ENCODE results near the gene IP6K1.

IP6K1 gene

DNA sequence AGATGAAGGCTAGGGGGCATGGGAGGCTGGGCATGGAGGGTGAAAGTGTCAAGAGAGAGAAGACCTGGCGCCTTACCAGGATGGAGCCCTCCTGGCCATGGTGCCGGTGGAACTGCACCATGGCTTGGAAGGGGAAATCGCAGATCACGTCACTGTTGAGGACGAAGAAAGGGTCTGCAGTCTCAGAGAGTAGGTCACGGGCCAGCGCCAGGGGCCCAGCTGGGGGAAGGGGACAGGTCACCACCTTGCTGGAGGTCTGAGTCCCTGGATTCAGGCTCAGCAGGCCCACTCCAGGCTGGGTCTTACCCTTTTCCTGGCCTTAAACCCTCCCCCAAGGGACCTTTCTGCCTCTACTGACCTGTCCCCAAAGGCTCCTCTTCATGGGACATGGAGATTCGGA is 63.4 kb downstream of the IP6K1 start:
- DNase-seq, result no peak

DNA sequence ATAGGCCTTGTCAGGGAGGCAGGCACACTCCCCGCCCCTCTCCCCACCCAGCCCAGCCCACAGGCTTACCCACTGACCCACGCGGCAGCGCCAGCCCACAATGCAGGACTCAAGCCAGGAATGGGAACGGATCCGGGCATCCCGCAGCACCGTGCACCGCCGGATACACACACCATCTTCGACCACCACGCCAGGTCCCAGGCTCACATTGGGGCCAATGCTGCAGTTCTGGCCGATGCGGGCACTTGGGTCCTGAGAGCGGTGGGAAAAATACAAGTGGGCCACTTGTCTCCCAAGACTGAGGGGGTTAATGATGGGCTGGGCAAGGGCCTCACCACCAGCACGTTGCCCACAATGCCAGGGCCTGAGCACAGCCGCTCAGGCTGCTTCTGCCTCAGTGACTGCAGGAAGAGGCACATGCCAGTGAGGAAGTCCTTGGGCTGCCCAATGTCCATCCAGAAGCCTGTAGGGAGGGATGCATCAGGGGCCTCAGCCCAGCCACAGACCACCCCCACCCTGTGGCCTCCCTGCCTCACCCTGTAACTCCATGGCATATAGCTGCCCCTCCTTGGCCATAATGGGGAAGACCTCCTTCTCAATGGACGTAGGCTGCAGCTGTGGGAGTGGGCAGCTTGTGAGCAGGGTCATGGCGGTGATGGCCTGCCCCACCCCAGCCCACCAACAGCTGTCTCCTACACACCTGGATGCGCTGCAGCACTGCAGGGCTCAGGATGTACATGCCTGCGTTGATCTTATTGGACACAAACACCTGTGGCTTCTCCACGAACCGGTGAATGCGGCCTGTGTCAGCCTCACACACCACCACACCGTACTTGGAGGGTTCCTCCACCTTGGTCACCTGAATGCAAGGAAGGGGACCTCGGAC is 64.2 kb downstream of the IP6K1 start:
- DNase-seq, result no peak

DNA sequence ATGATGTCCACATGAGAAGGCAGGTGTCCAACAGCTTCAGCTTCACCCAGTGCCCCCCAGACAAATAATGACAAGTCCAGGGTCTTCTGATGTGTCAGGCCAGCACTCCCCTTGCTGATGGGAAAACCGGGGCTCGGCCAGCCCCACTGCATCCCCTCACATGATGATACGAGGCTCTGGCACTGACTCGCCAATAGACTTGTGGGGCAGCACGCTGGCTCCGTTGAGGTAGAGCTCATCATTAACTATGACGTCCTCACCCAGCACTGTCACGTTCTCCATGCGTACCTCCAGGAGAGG is 64.8 kb downstream of the IP6K1 start:
- DNase-seq, result no peak

DNA sequence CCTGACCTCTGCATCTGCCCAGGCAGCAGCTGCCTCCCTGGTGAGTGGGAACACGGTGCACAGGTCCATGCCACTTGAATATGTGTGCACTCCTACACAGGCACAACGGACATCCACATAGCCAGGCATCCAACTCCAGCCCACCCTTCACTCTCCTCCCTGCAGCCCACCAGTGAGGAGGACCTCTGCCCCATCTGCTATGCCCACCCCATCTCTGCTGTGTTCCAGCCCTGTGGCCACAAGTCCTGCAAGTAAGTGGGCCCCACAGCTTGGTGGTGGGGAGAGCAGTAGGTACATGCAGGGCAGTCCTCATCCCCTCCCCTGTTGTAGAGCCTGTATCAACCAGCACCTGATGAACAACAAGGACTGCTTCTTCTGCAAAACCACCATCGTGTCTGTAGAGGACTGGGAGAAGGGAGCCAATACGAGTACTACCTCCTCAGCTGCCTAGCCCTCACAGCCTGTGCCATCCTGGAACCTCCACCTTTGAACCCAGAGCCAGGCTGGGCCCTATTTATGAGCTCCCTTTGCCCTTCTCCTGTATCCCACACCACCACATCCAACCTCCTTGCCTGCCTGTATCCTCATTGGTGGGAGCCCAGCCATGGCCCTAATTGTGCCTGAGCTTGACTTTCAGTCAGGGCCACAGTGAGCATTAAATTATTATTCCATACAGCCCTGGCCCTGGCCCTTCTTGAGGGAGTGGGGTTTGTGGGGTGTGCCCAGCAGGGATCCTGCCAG is 65.3 kb downstream of the IP6K1 start:
- no peak for DNase-seq

DNA sequence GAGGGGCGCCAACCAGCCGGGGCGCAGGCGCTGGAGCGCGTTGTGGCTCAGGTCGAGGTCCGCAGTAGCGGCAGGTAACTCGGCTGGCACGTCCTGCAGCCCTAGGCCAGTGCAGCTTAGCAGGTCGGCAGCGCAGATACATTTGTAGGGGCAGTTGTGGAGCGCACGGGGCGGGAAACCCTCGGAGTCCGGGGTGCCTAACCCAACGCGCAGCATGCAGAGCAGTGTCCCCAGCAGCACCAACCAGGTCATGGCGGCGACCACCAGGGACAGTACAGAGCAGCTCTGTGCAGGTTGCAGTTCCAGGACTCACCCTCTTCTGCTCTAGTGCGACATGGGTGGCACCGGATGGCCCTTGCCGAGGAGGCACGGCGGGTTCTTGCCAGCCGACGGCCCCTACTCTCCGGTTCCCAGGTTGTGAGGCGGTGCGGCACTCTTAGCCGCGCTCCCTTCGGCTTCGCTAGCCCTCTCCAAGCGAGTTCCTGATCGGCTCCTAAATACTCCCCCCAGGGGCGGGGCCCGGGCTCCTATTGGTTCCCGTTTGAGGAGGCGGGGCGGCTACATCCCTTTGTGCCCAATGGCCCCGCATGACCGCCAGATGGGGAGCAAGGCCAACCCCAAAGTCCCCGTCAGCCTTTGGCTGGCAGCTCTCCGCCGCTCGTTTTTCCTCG is 67.0 kb downstream of the IP6K1 start, which contains the start of gene AMIGO3:
AMIGO3 (minus strand) TSS at position 471 of the 671 bp plus-strand sequence; CDS start at position 252, 219 bp downstream.
- DNase-seq, result peak; percentile 91

DNA sequence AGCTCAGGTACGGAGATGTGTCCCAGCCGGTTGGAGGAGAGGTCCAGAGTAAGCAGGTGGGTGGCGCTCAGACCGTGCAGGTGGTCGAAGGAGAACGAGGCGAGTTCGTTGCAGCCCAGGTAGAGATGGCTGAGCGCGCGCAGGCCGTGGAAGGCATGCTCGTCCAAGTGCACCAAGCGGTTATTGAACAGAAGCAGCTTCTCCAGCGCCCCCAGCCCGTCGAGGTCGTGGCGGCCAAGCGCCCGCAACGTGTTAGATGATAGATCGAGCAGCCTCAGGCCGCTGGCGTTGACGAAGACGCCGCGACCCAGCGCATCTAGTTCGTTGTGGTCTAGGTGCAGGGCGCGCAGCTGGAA is 67.5 kb downstream of the IP6K1 start:
- DNase-seq, result no peak

DNA sequence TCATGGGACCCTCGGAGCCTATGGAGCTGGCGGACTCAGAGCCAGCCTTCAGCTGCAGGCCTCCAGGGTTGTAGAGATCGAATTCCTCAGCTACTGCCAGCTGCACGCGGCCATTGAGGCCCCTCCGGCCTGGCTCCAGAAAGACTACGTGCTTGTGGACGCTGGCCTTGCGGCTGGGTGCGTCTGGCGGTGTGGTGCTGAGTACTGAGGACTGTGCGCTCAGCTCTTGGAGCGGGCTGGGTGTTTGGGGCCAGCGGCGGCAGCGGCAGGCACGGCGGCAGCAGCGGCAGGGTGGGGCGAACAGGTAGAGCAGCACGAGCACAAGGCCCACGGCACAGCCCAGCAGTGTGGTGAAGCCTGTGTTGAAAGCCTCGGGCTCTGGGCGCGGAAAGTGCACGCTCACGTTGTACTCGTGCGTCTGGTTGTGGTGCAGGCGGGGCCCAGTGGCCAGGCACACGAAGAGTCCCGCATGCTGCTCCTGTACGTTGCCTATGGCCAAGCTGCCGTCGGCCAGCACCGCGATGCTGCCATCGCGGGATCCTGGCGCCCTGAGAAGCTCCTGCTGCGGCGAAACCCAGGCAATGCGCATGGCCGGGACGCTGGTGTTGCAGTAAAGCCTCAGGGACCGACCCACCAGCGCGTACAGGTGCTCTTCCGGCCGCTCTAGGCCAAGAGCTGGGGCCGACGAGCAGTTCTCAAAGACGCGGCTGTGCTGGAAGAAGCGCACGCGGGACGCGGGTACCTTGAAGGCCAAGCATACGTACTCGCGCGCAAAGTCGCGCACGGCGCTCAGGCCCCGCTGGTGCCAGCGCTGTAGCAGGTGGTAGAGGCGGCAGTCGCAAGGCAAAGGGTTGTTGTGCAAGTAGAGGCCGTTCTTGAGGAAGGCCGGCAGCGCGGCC is 68.1 kb downstream of the IP6K1 start:
- no peak for DNase-seq

DNA sequence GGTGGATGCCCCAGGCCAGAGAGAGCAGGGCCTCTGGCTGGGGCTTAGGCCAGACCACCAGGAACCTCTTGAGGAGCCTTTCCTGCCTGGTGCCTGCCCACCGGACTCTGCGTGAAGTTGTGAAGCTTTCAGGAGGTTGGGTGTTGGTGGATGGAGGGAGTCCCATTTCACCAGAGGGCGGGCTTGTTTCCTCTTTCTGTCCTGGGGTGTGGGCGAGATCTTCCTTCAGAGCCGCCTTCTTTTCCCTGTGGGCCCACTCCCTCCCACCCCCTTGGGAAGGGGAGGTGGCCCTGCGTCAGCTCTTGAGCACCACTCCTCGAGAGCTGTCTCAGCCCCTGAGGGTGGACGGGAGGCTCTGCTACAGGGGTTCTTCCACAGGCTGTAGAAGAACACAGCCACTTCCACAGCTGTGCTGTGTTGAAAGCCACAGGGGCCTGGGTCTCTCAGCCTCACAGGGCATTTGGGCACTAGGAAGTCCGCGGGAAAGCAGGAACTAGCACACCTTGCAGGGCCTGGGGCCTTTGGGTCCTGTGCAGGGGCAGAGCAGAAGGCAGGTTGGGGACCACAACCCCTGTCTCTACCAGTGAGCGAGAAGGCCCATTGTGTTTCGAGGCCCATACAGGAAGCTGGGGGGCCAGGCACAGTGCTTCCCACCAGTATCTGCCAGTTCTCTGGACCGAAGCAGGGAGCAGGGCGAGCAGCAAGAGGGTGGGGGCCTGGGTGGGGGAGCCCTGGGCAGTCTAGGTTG is 69.0 kb downstream of the IP6K1 start:
- DNase-seq, result no peak

DNA sequence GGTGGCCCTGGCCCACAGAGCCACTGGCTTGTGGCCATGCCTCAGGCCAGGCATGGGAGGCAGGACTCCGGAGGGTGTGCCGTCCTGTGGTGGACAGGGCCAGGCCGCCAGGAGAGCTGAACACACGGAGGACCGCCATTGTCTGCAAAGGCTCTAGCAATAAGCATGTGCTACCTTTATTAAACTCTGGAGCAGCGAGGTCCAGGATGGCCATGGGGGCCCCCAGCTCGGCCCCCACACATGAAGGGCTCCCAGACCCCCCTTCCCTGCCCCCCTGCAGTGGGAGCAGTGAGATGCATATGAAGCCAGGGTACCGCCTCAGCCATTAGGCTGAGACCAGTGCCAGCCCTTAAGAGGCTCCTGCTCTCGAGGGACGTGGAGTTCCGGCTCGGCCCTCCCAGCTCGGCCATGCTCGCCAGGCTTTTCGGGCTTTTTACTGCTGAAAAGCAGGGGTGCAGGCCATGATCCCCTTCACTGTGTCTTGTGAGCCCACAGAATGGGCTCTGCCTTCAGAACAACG is 69.6 kb downstream of the IP6K1 start:
- DNase-seq, result no peak

DNA sequence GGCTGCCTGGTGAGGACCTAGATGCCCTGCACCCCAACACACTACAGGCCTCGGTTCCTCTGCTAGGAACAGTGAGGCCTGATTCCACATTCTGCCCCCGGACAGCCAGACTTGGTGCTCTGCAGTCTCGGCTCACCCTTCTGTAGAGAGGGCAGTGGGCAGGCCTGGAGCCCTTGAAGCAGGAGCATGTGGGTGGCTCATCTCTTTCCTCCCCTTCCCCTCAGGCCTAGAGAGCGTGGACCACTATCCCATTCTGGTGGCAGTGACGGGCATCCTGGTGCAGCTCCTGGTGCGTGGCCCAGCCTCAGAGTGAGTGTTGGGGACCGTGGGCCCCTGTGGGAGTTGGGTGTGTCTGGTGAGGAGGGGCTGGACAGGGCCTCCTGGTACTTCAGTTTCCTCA is 70.2 kb downstream of the IP6K1 start:
- DNase-seq, result no peak

DNA sequence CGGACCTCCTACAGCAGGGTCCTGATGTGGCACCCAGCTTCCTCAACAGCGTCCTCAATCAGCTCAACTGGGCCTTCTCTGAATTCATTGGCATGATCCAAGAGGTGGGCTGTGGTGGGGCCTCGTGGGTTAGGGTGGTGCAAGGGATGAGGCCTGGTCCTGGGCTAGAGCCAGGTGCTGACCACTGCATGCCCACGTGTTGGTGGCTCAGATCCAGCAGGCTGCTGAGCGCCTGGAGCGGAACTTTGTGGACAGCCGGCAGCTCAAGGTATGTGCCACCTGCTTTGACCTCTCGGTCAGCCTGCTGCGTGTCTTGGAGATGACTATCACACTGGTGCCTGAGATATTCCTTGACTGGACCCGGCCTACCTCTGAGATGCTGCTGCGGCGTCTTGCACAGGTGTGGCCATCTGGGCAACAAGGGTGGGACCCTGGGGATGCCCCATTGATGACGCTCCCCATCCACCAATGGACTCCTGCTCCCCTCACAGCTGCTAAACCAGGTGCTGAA is 70.7 kb downstream of the IP6K1 start:
- DNase-seq, result no peak

DNA sequence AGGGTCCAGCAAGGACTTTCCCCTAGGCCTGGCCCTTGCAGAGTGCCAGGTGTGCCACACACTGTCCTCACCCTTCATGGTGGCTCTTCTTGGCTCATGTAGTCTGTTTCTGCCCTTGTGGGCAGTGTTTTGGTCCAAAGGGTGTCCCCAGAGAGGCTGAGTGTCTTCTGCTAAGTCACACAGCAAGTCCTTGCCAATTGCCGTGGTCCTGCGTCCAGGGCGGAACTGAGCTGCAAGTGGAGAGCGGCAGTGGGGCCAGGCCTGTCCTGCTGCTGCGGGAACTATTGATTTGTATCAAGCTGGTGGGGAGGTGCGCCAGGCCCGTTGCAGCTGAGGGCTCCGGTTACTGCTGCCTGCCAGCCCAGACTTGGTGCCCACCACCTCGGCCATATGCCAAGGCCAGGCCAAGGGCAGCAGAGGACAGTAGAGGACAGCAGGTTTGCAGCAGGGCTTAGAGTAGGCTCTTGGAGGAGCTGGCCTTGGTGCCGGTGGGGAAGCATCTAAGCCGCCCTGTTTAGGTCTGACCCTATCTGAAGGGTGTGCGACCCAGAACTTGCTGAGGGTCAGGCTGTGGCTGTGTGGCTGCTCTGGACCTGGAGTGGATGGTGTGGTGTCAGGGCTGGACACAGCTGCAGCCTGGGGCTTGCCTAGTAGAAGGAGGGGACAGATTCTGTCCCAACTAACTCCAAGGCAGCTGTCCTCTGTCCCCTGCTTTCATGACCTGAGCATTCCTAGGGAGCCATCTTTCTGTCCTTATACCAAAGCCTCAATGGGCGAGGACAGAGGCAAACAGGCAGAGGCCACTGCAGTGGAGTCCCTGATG is 71.4 kb downstream of the IP6K1 start:
- no peak for DNase-seq

DNA sequence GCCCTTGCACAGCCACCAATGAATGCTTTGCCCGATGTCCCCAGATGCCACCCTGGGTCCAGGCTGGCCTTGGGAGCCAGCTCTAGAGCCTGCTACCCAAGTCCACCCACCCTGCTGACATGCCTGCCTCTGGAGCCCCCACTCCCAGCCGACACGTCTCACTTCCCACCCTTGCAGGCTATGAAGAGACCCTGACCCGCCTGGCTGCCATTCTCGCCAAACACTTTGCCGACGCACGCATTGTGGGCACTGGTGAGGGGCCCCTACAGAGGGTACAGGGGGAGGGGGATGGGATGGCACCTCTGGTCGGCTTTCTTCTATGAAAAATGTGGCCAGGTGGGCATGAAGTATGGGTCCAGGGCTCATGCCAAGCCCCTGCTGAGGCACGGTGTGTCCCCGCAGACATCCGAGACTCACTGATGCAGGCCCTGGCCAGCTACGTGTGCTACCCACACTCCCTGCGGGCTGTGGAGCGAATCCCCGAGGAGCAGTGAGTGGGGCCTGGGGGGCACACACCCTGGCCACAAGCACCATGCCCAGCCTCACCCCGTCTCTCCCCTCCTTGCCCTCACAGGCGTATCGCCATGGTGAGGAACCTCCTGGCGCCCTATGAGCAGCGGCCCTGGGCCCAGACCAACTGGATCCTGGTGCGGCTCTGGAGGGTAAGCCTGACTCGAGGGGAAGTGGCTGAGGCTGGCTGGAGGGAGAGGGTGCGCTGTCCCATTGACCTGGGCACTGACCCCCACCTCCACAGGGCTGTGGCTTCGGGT is 72.8 kb downstream of the IP6K1 start:
- no peak for DNase-seq

DNA sequence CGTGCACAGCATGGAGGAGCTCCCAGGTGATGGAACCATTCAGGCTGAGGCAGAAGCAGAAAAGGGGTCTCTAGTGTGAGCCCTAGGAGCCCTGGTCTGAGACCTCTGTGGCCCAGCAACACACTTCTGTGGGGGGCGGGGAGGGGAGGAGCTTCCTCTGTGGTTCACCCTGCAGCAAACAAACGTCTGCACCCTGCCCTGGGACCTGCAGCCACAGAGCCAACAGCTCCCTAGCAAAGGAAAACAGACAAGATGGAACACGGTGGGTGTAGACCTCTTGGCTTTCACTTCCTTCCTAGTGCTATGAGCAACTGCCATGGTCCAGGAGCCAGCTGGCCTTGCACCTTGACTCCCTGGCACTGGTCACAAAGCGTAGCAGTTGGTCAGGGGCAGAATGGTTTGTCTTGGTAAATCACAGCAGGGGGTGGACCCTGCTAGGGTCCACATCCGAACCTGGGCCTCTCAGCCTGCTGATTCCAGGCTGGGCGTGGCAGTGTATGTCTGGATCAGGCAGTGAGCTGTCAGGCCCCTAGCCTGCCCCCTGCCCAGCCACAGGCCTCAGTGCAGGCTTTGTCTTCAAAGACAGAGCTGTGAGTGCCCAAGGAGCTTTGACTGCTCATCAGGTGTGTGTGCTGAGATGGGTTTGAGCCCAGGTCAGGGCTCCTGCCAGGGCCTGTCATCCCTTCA is 73.6 kb downstream of the IP6K1 start:
- no peak for DNase-seq

DNA sequence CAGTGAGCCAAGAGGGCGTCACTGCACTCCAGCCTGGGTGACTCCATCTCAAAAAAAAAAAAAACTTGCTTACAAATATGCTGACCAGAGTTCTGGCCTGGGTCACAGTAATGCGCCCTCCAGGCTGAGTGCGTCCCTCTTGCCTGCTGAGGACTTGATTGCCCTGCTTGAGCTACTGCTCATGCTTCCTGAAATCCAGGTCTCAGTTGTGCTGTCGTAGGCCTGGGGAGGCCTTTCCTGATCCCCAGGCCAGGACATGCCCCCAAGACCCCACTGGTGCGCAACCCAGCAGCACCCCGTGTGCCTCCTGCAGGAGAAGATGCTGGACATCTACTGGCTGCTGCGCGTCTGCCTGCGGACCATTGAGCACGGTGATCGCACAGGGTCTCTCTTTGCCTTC is 74.2 kb downstream of the IP6K1 start:
- DNase-seq, result no peak

DNA sequence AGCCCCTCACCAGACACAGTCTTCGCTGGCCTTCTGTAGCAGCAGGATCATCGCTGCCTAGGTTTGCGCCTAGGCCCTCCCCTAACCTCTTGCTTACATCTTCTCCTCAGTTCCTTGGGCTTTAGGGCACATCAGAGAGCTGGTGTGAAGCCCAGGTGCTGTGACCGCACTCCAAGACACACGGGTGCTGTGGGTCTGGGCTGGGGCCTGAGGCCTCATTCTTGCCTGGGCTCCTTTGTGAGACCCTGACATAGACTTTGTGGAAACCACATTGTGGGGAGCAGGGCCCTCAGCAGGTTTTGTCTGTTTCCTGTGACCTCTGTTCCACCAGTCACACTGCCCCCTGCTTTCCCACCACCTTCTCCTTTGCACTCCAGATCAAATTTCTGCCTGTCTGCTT is 74.9 kb downstream of the IP6K1 start:
- DNase-seq, result no peak

DNA sequence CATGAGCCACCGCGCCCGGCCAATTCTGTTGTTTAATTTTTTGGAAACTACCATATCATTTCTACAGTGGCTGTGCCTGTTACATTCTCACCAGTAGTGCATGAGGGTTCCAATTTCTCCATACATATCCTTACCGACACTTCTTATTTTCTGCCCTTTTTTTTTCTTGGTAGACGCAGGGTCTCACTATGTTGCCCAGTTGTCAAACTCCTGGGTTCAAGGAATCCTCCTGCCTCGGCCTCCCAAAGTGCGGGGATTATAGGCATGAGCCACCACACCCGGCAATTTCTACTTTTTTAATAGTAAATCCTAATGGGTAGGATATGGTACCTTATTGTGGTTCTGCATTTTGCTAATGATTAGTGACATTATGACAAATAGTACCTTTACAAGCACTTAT is 76.5 kb downstream of the IP6K1 start:
- no peak for DNase-seq

DNA sequence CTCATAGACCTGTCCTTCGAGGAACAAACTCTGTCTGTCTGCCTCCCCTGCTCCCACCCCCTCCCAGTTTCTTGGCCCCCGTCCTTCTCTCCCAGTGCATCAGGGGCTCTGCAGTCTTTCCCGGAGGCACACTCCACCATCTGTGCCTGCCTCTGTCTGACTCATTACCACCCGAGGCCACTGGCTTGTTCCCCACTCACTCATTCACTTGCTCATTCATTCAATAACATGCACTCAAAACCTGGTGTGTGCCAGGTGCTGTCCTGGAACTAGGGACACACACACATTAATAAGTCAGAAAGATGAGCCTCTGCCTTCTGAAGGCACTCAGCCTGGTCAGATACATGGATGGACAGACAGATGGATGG is 79.2 kb downstream of the IP6K1 start:
- no peak for DNase-seq

DNA sequence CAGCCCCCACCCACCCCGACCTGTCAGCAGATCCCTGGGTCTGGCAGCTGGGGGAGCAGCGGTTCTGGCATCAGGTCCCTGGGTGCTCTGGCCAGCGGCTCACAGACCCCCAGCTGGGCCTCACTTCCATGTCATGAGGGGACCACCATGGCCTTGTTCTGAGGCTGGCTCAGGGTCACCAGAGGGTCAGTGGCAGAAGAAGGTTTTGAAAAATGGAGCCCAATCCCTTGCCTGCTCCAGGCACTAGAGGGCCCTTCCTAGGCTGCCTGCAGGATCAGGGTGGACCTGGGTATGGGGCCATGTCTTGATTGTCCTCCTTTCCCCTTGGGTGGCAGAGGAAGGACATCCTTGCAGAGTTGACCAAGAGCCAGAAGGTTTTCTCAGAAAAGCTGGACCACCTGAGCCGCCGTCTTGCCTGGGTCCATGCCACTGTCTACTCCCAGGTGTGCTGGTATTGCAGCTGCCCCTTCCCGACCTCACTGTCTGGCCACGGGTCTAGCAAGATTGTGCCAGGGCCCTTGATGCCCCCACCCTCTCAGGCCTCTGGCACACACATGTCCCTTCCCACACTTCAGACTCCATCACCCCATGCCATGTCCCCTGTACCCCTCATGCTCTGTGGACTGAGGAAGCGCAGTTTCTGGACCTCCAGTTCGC is 79.8 kb downstream of the IP6K1 start:
- DNase-seq, result no peak
